A549 (cell line): Measurements from ENCODE around the gene PPP6R1.
A peak's percentile ranks its signal among the peaks of the same experiment; 100 is the strongest.

Source experiments
- CHD2 ChIP-seq: fragments of 150-350 bp; IDR thresholded peaks from 2 replicates; pipeline ENCODE4 v1.6.1; 2014; ENCODE audit warnings: low read length; ENCODE audit not compliant: partially characterized antibody
- PBX3 ChIP-seq: IDR thresholded peaks from 2 replicates; pipeline ENCODE4 v1.6.1; 2012
- POLR2A ChIP-seq: IDR thresholded peaks from 2 replicates; pipeline ENCODE4 v1.6.1; 2012; ENCODE audit warnings: mild to moderate bottlenecking, low read length
- RNF2 ChIP-seq: fragments of 200-600 bp; sonication (generic); IDR thresholded peaks from 2 replicates; pipeline ENCODE4 v1.6.1; 2016; ENCODE audit warnings: low read depth, mild to moderate bottlenecking, antibody characterized with exemption, moderate library complexity, borderline replicate concordance
- TF ChIP-seq, protein P1 (sequence below): fragments of 200-600 bp; sonication (generic); IDR thresholded peaks from 2 replicates; pipeline ENCODE4 v1.6.1; 2016; ENCODE audit warnings: antibody characterized with exemption, mild to moderate bottlenecking, moderate library complexity
- TF ChIP-seq, protein P2 (sequence below): fragments of >200 bp; sonication (Bioruptor Twin); formaldehyde crosslinking; IDR thresholded peaks from 3 replicates; pipeline ENCODE4 v1.5.1; 2016

DNA sequence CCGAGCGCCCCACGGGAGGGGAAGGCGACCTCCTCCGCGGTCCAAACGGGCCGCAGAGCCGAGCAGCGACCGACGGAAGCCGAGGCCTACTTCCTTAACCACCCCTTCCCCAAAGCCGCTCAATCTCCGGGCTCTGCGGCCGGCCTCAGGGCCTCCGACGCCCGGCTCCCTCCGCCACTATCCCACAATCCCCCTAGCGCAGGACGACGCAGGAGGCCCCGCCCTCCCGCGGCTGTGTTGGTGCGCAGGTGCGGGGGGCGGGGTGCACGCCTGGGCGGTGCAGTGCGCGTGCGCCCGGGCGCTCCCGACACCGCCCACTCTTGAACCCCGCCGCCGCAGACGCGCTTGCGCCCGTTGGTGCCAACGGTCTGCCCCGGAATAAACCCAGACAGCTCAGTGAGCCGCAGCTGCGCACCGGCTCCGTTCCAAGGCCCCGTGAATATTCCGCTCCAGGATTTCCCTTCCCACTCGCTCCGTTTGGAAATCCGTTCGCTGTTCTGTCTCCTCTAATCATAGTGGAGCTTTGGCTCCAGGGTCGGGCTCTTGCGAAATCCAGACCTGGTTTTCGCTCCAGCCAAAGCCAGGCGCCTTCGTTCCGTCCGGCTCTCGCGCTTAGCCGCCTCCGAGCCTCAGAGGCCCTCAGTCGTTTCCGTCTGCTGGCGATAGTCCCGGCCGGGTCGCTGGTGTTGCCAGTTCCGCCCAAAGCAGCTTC lies at the start of gene PPP6R1:
- TF ChIP-seq, protein P1, sequence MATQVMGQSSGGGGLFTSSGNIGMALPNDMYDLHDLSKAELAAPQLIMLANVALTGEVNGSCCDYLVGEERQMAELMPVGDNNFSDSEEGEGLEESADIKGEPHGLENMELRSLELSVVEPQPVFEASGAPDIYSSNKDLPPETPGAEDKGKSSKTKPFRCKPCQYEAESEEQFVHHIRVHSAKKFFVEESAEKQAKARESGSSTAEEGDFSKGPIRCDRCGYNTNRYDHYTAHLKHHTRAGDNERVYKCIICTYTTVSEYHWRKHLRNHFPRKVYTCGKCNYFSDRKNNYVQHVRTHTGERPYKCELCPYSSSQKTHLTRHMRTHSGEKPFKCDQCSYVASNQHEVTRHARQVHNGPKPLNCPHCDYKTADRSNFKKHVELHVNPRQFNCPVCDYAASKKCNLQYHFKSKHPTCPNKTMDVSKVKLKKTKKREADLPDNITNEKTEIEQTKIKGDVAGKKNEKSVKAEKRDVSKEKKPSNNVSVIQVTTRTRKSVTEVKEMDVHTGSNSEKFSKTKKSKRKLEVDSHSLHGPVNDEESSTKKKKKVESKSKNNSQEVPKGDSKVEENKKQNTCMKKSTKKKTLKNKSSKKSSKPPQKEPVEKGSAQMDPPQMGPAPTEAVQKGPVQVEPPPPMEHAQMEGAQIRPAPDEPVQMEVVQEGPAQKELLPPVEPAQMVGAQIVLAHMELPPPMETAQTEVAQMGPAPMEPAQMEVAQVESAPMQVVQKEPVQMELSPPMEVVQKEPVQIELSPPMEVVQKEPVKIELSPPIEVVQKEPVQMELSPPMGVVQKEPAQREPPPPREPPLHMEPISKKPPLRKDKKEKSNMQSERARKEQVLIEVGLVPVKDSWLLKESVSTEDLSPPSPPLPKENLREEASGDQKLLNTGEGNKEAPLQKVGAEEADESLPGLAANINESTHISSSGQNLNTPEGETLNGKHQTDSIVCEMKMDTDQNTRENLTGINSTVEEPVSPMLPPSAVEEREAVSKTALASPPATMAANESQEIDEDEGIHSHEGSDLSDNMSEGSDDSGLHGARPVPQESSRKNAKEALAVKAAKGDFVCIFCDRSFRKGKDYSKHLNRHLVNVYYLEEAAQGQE, result peak; percentile 54
- TF ChIP-seq, protein P2, sequence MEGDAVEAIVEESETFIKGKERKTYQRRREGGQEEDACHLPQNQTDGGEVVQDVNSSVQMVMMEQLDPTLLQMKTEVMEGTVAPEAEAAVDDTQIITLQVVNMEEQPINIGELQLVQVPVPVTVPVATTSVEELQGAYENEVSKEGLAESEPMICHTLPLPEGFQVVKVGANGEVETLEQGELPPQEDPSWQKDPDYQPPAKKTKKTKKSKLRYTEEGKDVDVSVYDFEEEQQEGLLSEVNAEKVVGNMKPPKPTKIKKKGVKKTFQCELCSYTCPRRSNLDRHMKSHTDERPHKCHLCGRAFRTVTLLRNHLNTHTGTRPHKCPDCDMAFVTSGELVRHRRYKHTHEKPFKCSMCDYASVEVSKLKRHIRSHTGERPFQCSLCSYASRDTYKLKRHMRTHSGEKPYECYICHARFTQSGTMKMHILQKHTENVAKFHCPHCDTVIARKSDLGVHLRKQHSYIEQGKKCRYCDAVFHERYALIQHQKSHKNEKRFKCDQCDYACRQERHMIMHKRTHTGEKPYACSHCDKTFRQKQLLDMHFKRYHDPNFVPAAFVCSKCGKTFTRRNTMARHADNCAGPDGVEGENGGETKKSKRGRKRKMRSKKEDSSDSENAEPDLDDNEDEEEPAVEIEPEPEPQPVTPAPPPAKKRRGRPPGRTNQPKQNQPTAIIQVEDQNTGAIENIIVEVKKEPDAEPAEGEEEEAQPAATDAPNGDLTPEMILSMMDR, result no peak
- TF ChIP-seq POLR2A (peak; percentile 87), PBX3 (peak; percentile 75), CHD2 (peak; percentile 55), RNF2 (no peak)
